K562 (cell line): Measurements from ENCODE around the gene LMBR1L. TPM values are rescaled to one million over a fixed set of nuclear protein-coding genes. Genes with fewer than 3 reads are reported as not detected.

ENCODE experiments used
- ATAC-seq: fragments of 200-7000 bp; cut with Tn5 transposase; 3 replicates; pipeline ENCODE4 v1.9.1; 2020; ENCODE audit warnings: moderate library complexity
- BruUV-seq: library from RNA; stranded (reverse); fragments of 400-500 nt; replicated peaks from 2 replicates; lab custom pipeline; 2021; lab: Mats Ljungman, UMichigan
- CTCF ChIA-PET: fragments of 300-600 bp; formaldehyde crosslinking; extraction: SDS; loops from one replicate; lab custom pipeline; 2021; ENCODE audit warnings: low intra/inter-chr PET ratio; lab: Yijun Ruan, JAX
- POLR2A ChIA-PET: fragments of 300-600, 350-650 bp; sonication (Branson Sonifier 250); formaldehyde crosslinking; extraction: SDS; loops from one replicate; lab custom pipeline; 2021; ENCODE audit warnings: antibody characterized with exemption, inconsistent platforms; lab: Yijun Ruan, JAX
- DNase-seq, 4 experiments: peaks; one replicate each; pipeline versions ENCODE4 v3.0.0 to v3.0.0-alpha.2; 2011 to 2018; ENCODE audit warnings: low spot score in 3 of 4, mixed read lengths in 3 of 4; ENCODE audit errors: extremely low read depth in 1 of 4
- FAIRE-seq: peaks from 2 replicates; lab custom pipeline; 2011; peaks lifted over from hg19 to GRCh38; lab: Jason Lieb, UNC
- H2AFZ ChIP-seq: 2 replicates; pipeline ENCODE4 v1.6.0; 2011; ENCODE audit warnings: low read depth, low read length, control low read depth, inconsistent platforms
- H3K27ac ChIP-seq: fragments of 200-600 bp; 3 replicates; pipeline ENCODE4 v1.8.0; 2011; ENCODE audit warnings: low read depth, mild to moderate bottlenecking, control low read depth, inconsistent platforms, low read length, moderate library complexity, mixed read lengths; ENCODE audit errors: extremely low read depth
- H3K27me3 ChIP-seq, 2 experiments: fragments of 300-600 bp in 1 of 2; 2 replicates in 1 of 2; 3 replicates in 1 of 2; pipeline versions ENCODE4 v1.6.0 to v1.8.0; 2011; ENCODE audit warnings: inconsistent platforms in 2 of 2, low read length in 2 of 2, mild to moderate bottlenecking in 1 of 2, mixed read lengths in 1 of 2, moderate library complexity in 1 of 2; ENCODE audit not compliant: control insufficient read depth in 2 of 2, insufficient read depth in 2 of 2
- H3K36me3 ChIP-seq: fragments of 300-600 bp; 3 replicates; pipeline ENCODE4 v1.8.0; 2011; ENCODE audit warnings: mild to moderate bottlenecking, low read length, inconsistent platforms; ENCODE audit not compliant: control insufficient read depth, insufficient read depth
- H3K4me1 ChIP-seq, 2 experiments: fragments of 200-600 bp in 1 of 2; replicated peaks in 1 of 2; 2 replicates in 1 of 2; 3 replicates in 1 of 2; pipeline versions ENCODE4 v1.5.1 to v1.8.0; 2011; ENCODE audit warnings: inconsistent platforms in 2 of 2, low read length in 2 of 2, mild to moderate bottlenecking in 1 of 2, mixed read lengths in 1 of 2, moderate library complexity in 1 of 2; ENCODE audit not compliant: control insufficient read depth in 2 of 2, insufficient read depth in 2 of 2
- H3K4me2 ChIP-seq: 2 replicates; pipeline ENCODE4 v1.6.1; 2011; ENCODE audit warnings: low read length, control low read depth, inconsistent platforms, mixed read lengths; ENCODE audit not compliant: insufficient read depth
- H3K4me3 ChIP-seq: fragments of 200-600 bp; sonication (generic), shearing (Covaris generic); 2 replicates; pipeline ENCODE4 v1.5.1; 2016; ENCODE audit warnings: control low read depth, inconsistent platforms
- H3K79me2 ChIP-seq: fragments of 200-600 bp; 3 replicates; pipeline ENCODE4 v1.8.0; 2011; ENCODE audit warnings: low read length, inconsistent platforms; ENCODE audit not compliant: control insufficient read depth, insufficient read depth
- H3K9ac ChIP-seq, 2 experiments: 2 replicates each; pipeline versions ENCODE4 v1.6.0 to v1.6.1; 2011; ENCODE audit warnings: low read depth in 2 of 2, low read length in 2 of 2, control low read depth in 1 of 2, inconsistent platforms in 1 of 2, mild to moderate bottlenecking in 1 of 2, mixed read lengths in 1 of 2; ENCODE audit not compliant: insufficient read depth in 1 of 2
- H3K9me1 ChIP-seq: one replicate; pipeline ENCODE4 v1.6.0; 2011; ENCODE audit warnings: inconsistent platforms, mild to moderate bottlenecking, low read length, moderate library complexity; ENCODE audit not compliant: control insufficient read depth, insufficient read depth
- H3K9me3 ChIP-seq: replicated peaks from 2 replicates; pipeline ENCODE4 v1.5.1; 2011; ENCODE audit warnings: low read depth, low read length, inconsistent platforms; ENCODE audit not compliant: control insufficient read depth, insufficient read depth
- H4K20me1 ChIP-seq: replicated peaks from 2 replicates; pipeline ENCODE4 v1.6.1; 2011; ENCODE audit warnings: low read length, inconsistent platforms, mixed read lengths; ENCODE audit not compliant: control insufficient read depth, insufficient read depth
- ARID1B ChIP-seq: fragments of 450-650 bp; IDR thresholded peaks from 2 replicates; pipeline ENCODE4 v1.6.1; 2016; ENCODE audit warnings: antibody characterized with exemption, mild to moderate bottlenecking, inconsistent platforms
- KLF13 ChIP-seq: fragments of 450-650 bp; IDR thresholded peaks from 2 replicates; pipeline ENCODE4 v1.6.1; 2016; ENCODE audit warnings: missing genetic modification characterization, low read depth, mild to moderate bottlenecking, missing compliant biosample characterization, moderate library complexity, borderline replicate concordance
- NFXL1 ChIP-seq: fragments of 450-650 bp; formaldehyde crosslinking; IDR thresholded peaks from 2 replicates; pipeline ENCODE4 v1.4.0; 2021; ENCODE audit warnings: mild to moderate bottlenecking
- POLR2AphosphoS2 ChIP-seq: IDR thresholded peaks from 2 replicates; pipeline ENCODE4 v1.6.1; 2012; ENCODE audit warnings: low read length, improper control_type of control experiment
- POLR2G ChIP-seq: fragments of 200-400 bp; formaldehyde crosslinking; IDR thresholded peaks from 2 replicates; pipeline ENCODE4 v1.6.1; 2017; ENCODE audit warnings: low read depth, mild to moderate bottlenecking, antibody characterized with exemption, low read length, moderate library complexity
- PPARD ChIP-seq: fragments of 250-450 bp; sonication (Bioruptor Pico); IDR thresholded peaks from 2 replicates; pipeline ENCODE4 v1.8.0; 2022; ENCODE audit warnings: inconsistent platforms, mild to moderate bottlenecking, moderate library complexity
- RBFOX2 ChIP-seq: fragments of 200-400 bp; formaldehyde crosslinking; IDR thresholded peaks from 2 replicates; pipeline ENCODE4 v1.6.1; 2017; ENCODE audit warnings: low read depth, mild to moderate bottlenecking, low read length, moderate library complexity
- TCF7L2 ChIP-seq: fragments of 150-350 bp; IDR thresholded peaks from 2 replicates; pipeline ENCODE4 v1.6.1; 2016; ENCODE audit warnings: low read depth, mild to moderate bottlenecking, low read length, moderate library complexity
- WGBS: fragments of 100-300 bp; shearing (Covaris generic); methylation state at CpG from one replicate; pipeline ENCODE4 v1.1.6; 2016; ENCODE audit warnings: low coverage, mixed read lengths; ENCODE audit not compliant: insufficient coverage; ENCODE audit errors: missing lambda C conversion rate; 5-methylcytosine and 5-hydroxymethylcytosine counted together
- in situ Hi-C: fragments of 300-500 bp; cut with MboI; formaldehyde crosslinking; loops from 4 replicates; pipeline ENCODE4 v1.15.0; 2018; ENCODE audit warnings: inconsistent platforms, mixed read lengths
- intact Hi-C: fragments of 100-400 bp; cut with micrococcal nuclease; formaldehyde crosslinking; loops from 2 replicates; pipeline ENCODE4 v1.14.2; 2022
- polyA plus RNA-seq, 8 experiments: library from polyadenylated mRNA; depleted of rRNA in 4 of 8; stranded (reverse) in 5 of 8; unstranded in 3 of 8; fragments of >200 nt; fragmentation: Nextera tagmentation in 2 of 8; fragmentation: Illumina TruSeq in 1 of 8; extraction: Ambion mirVana in 2 of 8; extraction: Trizol in 1 of 8; gene quantifications; 2 replicates each; pipeline versions ENCODE4 v1.2.1 to v1.2.3, GENCODE V29; 2011 to 2014; ENCODE audit warnings: inconsistent platforms in 1 of 8, missing spikeins in 1 of 8
- total RNA-seq, 7 experiments: library from RNA; depleted of rRNA in 6 of 7; stranded (reverse); fragments of >200 nt in 6 of 7; fragmentation: Illumina TruSeq in 2 of 7; extraction: Trizol in 2 of 7; gene quantifications; 2 replicates each; pipeline versions ENCODE4 v1.2.1 to v1.2.3, GENCODE V29; 2011 to 2021; ENCODE audit warnings: low replicate concordance in 1 of 7
- TF ChIP-seq, protein P1 (sequence below): fragments of 250-450 bp; sonication (Bioruptor Pico); IDR thresholded peaks from 2 replicates; pipeline ENCODE4 v1.4.0; 2020; ENCODE audit warnings: borderline replicate concordance

The LMBR1L gene
- total and polyA plus RNA-seq, 9 of the 15 experiments (the other 6 are each of a cell fraction or from before 2014, with no cell fraction given), result 2.5 to 57.0 (median 31.1) TPM

DNA sequence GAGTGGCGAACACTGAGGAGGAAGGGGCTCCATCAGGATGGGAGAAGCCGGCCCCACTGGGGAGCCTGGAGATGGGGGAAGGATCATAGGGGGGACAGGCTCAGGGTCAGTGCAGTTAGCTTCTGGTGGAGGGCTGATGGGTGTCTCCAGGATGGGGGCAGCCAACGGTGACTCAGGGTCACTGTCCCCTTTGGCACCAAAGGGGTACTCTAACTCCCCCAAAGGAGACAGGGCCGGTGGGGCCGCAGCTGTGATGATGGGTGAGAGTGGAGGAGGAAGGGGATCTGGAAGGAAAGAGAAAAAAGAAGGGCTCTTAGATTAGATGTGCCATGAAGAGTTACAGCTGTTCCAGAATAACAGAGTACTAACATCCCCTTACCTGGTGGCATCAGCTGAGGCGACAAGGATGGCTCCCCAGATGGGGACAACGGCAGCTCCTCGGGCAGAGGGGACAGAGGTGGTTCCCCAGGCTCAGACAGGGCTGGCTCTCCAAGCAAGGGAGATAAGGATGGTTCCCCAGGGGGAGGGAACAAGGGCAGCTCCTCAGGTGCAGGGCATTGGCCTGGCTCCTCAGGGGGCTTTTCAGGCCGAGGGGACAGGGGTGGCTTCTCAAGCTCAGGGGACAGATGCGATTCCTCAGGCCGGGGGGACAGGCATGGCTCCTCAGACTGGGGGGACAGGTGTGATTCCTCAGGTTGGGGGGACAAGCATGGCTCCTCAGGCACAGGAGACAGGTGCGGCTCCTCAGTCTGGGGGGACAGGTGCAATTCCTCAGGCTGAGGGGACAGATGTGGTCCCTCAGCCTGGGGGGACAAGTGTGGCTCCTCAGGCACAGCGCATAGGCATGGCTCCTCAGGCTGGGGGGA is 59.9 kb downstream of the LMBR1L start:
- H3K27ac ChIP-seq, result no peak overlapping the region; the same call in 2 of the 3 replicates
- no peak overlapping the region for H3K4me2 ChIP-seq
- peaks cover 2% of the 10 kb centered on the region for H3K9me1 ChIP-seq
- 94% methylated on average over 12 of the region's 13 CpGs for WGBS
- H3K79me2 ChIP-seq, result peaks cover 26% of the 10 kb centered on the region
- CTCF ChIA-PET, result no interaction called here
- no peak overlapping the region for H3K9ac ChIP-seq
- H3K9me3 ChIP-seq, result no peaks in the 10 kb centered on the region
- ATAC-seq, result no peak
- intact Hi-C loops (no loop called here), in situ Hi-C loops (no loop called here)
- H2AFZ ChIP-seq, result no peak overlapping the region
- no TSS peak for BruUV-seq
- no peak for TF ChIP-seq PPARD (CRISPR knock-in tag)
- TF ChIP-seq, protein P1, sequence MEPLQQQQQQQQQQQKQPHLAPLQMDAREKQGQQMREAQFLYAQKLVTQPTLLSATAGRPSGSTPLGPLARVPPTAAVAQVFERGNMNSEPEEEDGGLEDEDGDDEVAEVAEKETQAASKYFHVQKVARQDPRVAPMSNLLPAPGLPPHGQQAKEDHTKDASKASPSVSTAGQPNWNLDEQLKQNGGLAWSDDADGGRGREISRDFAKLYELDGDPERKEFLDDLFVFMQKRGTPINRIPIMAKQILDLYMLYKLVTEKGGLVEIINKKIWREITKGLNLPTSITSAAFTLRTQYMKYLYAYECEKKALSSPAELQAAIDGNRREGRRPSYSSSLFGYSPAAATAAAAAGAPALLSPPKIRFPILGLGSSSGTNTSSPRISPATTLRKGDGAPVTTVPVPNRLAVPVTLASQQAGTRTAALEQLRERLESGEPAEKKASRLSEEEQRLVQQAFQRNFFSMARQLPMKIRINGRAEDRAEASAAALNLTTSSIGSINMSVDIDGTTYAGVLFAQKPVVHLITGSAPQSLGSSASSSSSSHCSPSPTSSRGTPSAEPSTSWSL, result no peak
- TF ChIP-seq POLR2AphosphoS2, result 0 out of 2 replicates have a peak, but pooled peaks have one; percentile 12
- TF ChIP-seq RBFOX2, result peak; percentile 54; the same call in 1 of the 2 replicates
- TF ChIP-seq ARID1B, result no peak
- no peak for TF ChIP-seq TCF7L2
- TF ChIP-seq POLR2G, result 0 out of 2 replicates have a peak, but pooled peaks have one; percentile 14
- no peak for TF ChIP-seq NFXL1
- no peak for TF ChIP-seq KLF13
- H3K27me3 ChIP-seq, result no peaks in the 10 kb centered on the region
- POLR2A ChIA-PET, result interaction anchor here (1.0 to 1.5 kb wide), 4 partner anchors 8 to 21 kb away, joined by 3 to 5 read pairs (median 4); no protein-coding TSS in a partner anchor
- no peak for DNase-seq
- FAIRE-seq, result no peak
- peaks cover 16% of the 10 kb centered on the region for H4K20me1 ChIP-seq
- no peak overlapping the region for H3K4me3 ChIP-seq
- peaks cover 2 to 4% of the 10 kb centered on the region in 2 experiments; a peak in 2 of 5 replicates for H3K4me1 ChIP-seq
- peaks cover 100% of the 10 kb centered on the region for H3K36me3 ChIP-seq
